Measurements from ENCODE around the gene NUPR1.

GRCh38 chr16:28548306-28548802 is 9.6 kb upstream of the NUPR1 start:
- no peak for TF ChIP-seq CTCF (IDR thresholded peaks at IDR 0.05; ENCODE audit: low read length)
- TF ChIP-seq EZH2 (optimal IDR thresholded peaks at IDR 0.05; ENCODE audit: low read depth, low read length) = no peak

All from MM.1S (cell line).